Activated CD4-positive, alpha-beta memory T cell treated with anti-CD3 and anti-CD28 coated beads for 36 hours (primary cell): ENCODE results near the gene CYBRD1. TPM values are rescaled to one million over a fixed set of nuclear protein-coding genes. Genes with fewer than 3 reads are reported as not detected.

Source experiments
- CTCF ChIA-PET: fragments of 350-600 bp; sonication (Branson Sonifier 250); formaldehyde crosslinking; loops from one replicate; lab custom pipeline; 2021; ENCODE audit warnings: antibody characterized with exemption, inconsistent platforms; lab: Charles Lee
- POLR2A ChIA-PET: fragments of 350-600 bp; sonication (Branson Sonifier 250); formaldehyde crosslinking; loops from one replicate; lab custom pipeline; 2021; ENCODE audit warnings: antibody characterized with exemption; lab: Charles Lee
- DNase-seq: peaks from one replicate; pipeline ENCODE4 v3.0.0-alpha.2; 2020
- H3K27ac Mint-ChIP-seq: one replicate; pipeline ENCODE4 v1.8.0; 2021; ENCODE audit warnings: mixed read lengths
- H3K27me3 Mint-ChIP-seq: one replicate; pipeline ENCODE4 v1.8.0; 2021; ENCODE audit warnings: mixed read lengths
- H3K36me3 Mint-ChIP-seq: one replicate; pipeline ENCODE4 v1.8.0; 2021; ENCODE audit warnings: mixed read lengths
- H3K4me1 Mint-ChIP-seq: one replicate; pipeline ENCODE4 v1.8.0; 2021; ENCODE audit warnings: low read depth, mixed read lengths
- H3K4me3 Mint-ChIP-seq: one replicate; pipeline ENCODE4 v1.8.0; 2021; ENCODE audit warnings: mild to moderate bottlenecking, mixed read lengths
- H3K9me3 Mint-ChIP-seq: one replicate; pipeline ENCODE4 v1.8.0; 2021; ENCODE audit warnings: mixed read lengths
- intact Hi-C: fragments of 100-400 bp; cut with micrococcal nuclease; formaldehyde crosslinking; loops from one replicate; pipeline ENCODE4 v1.15.1; 2023
- total RNA-seq, 2 experiments: library from RNA; stranded (reverse); gene quantifications; one replicate each; pipeline ENCODE4 v1.2.3, GENCODE V29; 2021

CYBRD1 gene
- total RNA-seq, 2 experiments from 2014 or later: 0.86 to 0.99 TPM

DNA sequence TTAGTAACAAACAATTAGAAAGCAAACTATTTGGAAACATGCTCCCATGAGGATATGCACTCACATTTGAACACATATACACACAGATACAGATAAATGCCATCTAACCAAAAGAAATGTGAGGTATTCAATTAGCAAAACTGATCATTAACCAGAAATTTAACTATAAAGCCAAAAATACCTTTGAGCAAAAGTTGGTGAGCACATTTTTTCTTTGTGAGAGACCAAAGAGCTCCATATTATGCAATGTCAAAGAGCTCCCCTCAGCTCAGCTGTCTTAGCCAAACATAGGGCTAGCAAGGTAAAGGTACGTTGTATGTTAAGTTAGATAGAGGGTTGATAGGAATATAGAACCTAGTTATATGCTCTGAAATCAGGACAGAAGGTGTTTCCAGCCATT lies 43.8 kb downstream of the CYBRD1 start:
- intact Hi-C loops: no loop called here
- no peaks in the 10 kb centered on the region for H3K4me1 Mint-ChIP-seq
- H3K4me3 Mint-ChIP-seq: no peak overlapping the region
- H3K27me3 Mint-ChIP-seq: peaks cover 2% of the 10 kb centered on the region
- CTCF ChIA-PET: no interaction called here
- H3K36me3 Mint-ChIP-seq: no peaks in the 10 kb centered on the region
- DNase-seq: no peak
- POLR2A ChIA-PET: no interaction called here
- no peak overlapping the region for H3K27ac Mint-ChIP-seq
- no peaks in the 10 kb centered on the region for H3K9me3 Mint-ChIP-seq

DNA sequence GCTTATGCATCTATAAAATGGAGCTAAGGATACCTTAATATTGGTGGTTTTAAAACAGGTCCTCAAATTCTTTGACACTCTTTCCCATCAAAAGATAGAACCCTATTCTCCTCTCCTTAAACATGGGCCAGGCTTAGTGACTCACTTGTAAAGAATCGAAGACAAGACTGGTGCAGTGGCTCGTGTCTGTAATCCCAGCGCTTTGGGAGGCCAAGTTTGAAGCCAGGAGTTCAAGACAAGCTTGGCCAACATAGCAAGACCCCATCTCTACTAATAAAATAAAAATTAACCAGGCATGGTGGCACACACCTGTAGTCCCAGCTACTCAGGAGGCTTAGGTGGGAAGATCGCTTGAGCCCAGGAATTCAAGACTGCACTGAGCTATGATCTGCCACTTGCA lies 44.5 kb downstream of the CYBRD1 start:
- Mint-ChIP-seq H3K27me3 (peaks cover 2% of the 10 kb centered on the region), H3K4me3 (no peak overlapping the region), H3K36me3 (no peaks in the 10 kb centered on the region), H3K27ac (no peak overlapping the region), H3K4me1 (no peaks in the 10 kb centered on the region), H3K9me3 (no peaks in the 10 kb centered on the region)
- DNase-seq: no peak
- ChIA-PET CTCF (interaction anchor here (0.7 to 1.7 kb wide), 2 partner anchors 32 to 33 kb away, joined by 3 to 5 read pairs; no protein-coding TSS in a partner anchor), POLR2A (no interaction called here)
- intact Hi-C loops: no loop called here

DNA sequence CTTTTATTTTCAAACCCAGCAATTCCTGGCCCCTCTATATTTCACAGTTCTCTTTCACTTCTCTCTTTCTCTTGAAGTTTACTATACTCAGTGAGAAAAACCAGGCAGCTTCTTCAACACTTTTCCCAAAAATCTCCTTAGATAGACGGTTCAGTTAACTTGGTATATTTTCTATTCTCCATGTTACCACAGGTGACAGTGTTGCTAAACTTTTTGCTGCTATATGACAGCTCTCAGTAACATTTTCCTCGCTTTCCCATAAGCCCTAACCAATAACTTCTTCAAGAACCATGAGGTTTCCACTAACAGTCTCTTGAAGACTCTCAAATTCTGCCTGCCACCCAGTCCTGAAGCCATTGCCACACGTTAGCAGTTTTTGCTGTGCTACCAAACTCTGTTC lies 45.8 kb downstream of the CYBRD1 start:
- ChIA-PET CTCF (interaction anchor here (1.7 kb wide), 1 partner anchor 31 kb away, joined by 5 read pairs; no protein-coding TSS in a partner anchor), POLR2A (no interaction called here)
- no peaks in the 10 kb centered on the region for H3K9me3 Mint-ChIP-seq
- H3K27me3 Mint-ChIP-seq: peaks cover 2% of the 10 kb centered on the region
- no peaks in the 10 kb centered on the region for H3K36me3 Mint-ChIP-seq
- no peak for DNase-seq
- no peak overlapping the region for H3K27ac Mint-ChIP-seq
- no peak overlapping the region for H3K4me3 Mint-ChIP-seq
- intact Hi-C loops: no loop called here
- no peaks in the 10 kb centered on the region for H3K4me1 Mint-ChIP-seq

DNA sequence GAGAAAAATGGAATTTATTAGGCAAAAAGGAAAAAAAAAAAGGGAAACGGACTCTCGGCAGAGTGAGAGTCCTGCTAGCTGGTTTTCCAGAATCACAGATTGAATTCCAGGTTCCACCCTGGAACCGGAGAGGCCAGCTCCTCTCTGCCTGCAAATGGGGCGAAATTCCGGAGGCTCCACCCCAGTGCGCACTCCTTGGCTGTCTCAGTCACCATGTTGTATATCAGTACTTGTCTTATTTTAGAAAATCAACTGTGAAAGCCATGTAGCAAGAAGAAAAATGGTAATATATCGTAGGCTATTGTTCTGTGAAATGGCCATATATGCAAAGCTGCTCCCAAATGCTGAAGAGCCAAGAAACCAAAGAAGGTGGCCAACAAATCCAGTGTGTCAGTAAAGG lies 49.4 kb downstream of the CYBRD1 start:
- H3K9me3 Mint-ChIP-seq: no peaks in the 10 kb centered on the region
- ChIA-PET CTCF (interaction anchor here (0.7 to 0.9 kb wide), 2 partner anchors 42 to 542 kb away, joined by 3 read pairs; no protein-coding TSS in a partner anchor), POLR2A (no interaction called here)
- no peak overlapping the region for H3K27ac Mint-ChIP-seq
- peaks cover 2% of the 10 kb centered on the region for H3K27me3 Mint-ChIP-seq
- H3K4me3 Mint-ChIP-seq: no peak overlapping the region
- H3K36me3 Mint-ChIP-seq: no peaks in the 10 kb centered on the region
- DNase-seq: no peak
- intact Hi-C loops: loop anchor here (5.0 to 10.0 kb wide), 3 partner anchors 116 to 893 kb away; partner anchors contain the start of gene DYNC1I2
- H3K4me1 Mint-ChIP-seq: peaks cover 7% of the 10 kb centered on the region

DNA sequence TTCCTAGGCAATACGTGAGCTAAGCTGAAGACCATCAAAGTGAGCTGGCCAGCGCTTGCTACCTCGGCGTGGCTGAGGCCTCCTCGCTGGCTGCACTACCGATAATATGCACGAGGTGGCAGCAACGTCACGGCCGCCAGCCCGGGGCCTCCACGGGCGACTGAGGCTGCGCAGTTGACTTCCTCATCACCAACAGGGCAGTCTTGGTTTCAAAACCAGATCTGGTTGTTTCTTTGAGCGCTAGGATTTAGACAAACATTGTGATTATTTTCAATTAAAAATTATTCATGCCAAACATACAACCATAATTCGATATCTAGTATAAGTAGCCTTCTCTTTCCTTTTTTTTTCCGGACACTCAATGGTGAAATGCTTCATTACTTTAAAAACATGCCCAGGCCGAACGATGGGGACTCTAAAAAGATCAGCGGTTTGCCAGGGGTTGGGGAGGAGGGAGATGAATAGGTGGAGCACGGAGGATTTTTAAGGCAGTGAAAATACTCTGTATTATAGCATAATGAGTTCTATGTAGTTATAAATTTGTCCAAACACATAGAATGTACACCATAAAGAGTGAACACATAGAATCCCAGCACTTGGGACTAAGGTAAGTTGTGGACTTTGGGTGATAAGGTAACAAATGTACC lies 52.0 kb downstream of the CYBRD1 start:
- Mint-ChIP-seq H3K36me3 (no peaks in the 10 kb centered on the region), H3K27me3 (peaks cover 2% of the 10 kb centered on the region), H3K4me3 (no peak overlapping the region), H3K27ac (no peak overlapping the region), H3K9me3 (no peaks in the 10 kb centered on the region), H3K4me1 (peaks cover 7% of the 10 kb centered on the region)
- intact Hi-C loops: loop anchor here (1.0 to 10.0 kb wide), 5 partner anchors 113 to 891 kb away; partner anchors contain the start of gene DYNC1I2
- CTCF ChIA-PET: interaction anchor here (0.6 to 1.9 kb wide), 23 partner anchors 9 to 888 kb away, joined by 3 to 11 read pairs (median 4); partner anchors contain the start of genes GORASP2 and ITGA6
- POLR2A ChIA-PET: no interaction called here
- DNase-seq: peak; percentile 90

DNA sequence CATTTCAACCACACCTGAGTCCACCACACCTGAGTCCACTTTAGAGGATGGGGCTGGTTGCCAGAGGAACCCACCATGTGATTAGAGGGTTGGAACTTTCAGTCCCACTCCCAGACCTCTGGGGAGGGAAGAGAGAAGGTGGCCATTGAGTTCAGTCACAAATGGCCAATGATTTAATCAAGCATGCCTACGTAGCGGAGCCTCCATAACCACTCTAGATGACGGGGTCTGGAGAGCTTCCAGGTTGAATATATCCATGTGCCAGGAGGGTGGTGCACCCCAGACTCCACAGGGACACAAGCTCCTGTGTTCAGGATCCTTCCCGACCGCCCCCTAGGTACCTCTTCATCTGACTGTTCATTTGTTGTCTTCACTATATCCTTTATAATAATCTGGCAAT lies 53.3 kb downstream of the CYBRD1 start:
- DNase-seq: no peak
- no peak overlapping the region for H3K4me3 Mint-ChIP-seq
- H3K27me3 Mint-ChIP-seq: no peaks in the 10 kb centered on the region
- no peaks in the 10 kb centered on the region for H3K36me3 Mint-ChIP-seq
- no peaks in the 10 kb centered on the region for H3K9me3 Mint-ChIP-seq
- peaks cover 7% of the 10 kb centered on the region for H3K4me1 Mint-ChIP-seq
- H3K27ac Mint-ChIP-seq: no peak overlapping the region
- intact Hi-C loops: loop anchor here (10.0 kb wide), 1 partner anchor 889 kb away; no protein-coding TSS in a partner anchor
- CTCF ChIA-PET: no interaction called here
- POLR2A ChIA-PET: no interaction called here

DNA sequence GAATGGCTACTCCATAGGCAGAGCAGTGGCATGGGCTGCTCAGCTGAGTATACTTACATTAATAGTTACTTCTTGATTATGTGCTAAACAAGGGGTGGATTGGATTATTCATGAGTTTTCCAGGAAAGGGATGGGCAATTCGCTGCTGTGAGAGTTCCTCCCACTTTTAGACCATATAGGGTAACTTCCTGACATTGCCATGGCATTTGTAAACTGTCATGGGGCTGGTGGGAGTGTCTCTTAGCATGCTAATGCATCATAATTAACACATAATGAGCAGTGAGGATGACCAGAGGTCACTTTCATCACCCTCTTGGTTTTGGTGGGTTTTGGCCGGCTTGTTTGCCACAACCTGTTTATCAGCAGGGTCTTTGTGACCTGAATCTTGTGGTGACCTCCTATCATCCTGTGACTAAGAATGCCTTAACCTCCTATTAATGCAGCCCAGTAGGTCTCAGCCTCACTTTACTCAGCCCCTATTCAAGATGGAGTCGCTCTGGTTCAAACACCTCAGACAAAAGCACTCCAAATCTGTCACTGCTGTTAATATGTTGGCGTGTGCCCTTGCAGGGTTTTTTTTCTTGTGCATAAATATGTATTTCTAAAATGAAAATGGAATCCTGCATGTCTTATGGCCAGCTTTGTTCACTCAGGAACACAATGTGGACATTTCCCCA lies 56.0 kb downstream of the CYBRD1 start:
- Mint-ChIP-seq H3K36me3 (no peaks in the 10 kb centered on the region), H3K27me3 (peaks cover 2% of the 10 kb centered on the region), H3K27ac (no peak overlapping the region), H3K4me3 (no peak overlapping the region), H3K9me3 (no peaks in the 10 kb centered on the region), H3K4me1 (peaks cover 7% of the 10 kb centered on the region)
- CTCF ChIA-PET: no interaction called here
- intact Hi-C loops: loop anchor here (10.0 kb wide), 1 partner anchor 887 kb away; no protein-coding TSS in a partner anchor
- POLR2A ChIA-PET: interaction anchor here (0.6 kb wide), 1 partner anchor 482 kb away, joined by 5 read pairs; no protein-coding TSS in a partner anchor
- DNase-seq: no peak

DNA sequence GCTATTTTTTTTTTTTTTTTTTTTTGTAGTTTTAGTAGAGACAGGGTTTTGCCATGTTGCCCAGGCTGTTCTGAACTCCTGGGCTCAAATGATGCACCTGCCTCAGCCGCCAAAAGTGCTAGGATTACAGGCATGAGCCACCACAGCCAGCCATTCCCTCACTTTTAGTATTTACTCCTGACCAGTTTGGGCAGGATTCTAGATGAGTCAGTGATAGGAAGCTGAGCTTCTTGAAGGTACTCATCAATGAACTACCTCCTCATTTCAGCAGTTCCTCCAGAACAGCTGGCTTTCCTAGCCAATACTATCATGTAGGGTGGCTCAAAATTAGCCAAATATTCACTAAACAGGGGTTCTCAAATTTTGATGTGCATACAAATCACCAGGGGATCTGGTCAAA lies 57.2 kb downstream of the CYBRD1 start:
- ChIA-PET POLR2A (interaction anchor here (0.7 kb wide), 1 partner anchor 1628 kb away, joined by 3 read pairs; no protein-coding TSS in a partner anchor), CTCF (no interaction called here)
- Mint-ChIP-seq H3K9me3 (no peaks in the 10 kb centered on the region), H3K27ac (no peak overlapping the region), H3K4me1 (peaks cover 1% of the 10 kb centered on the region), H3K27me3 (peaks cover 3% of the 10 kb centered on the region), H3K36me3 (no peaks in the 10 kb centered on the region), H3K4me3 (no peak overlapping the region)
- intact Hi-C loops: loop anchor here (10.0 kb wide), 1 partner anchor 885 kb away; no protein-coding TSS in a partner anchor
- DNase-seq: no peak

DNA sequence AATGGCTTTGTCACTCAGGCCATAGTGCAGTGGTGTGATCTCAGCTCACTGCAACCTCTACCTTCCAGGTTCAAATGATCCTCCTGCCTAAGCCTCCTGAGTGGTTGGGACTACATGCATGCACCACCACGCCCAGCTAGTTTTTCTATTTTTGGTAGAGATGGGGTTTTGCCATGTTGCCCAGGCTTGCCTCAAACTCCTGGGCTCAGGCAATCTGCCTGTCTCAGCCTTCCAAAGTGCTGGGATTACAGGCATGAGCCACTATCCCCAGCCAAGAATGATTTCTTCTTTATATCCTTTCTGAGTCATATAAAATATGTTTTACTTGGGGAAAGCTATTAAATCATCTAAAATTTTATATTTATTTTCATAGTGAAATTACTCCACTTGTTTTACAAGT lies 61.3 kb downstream of the CYBRD1 start:
- POLR2A ChIA-PET: no interaction called here
- peaks cover 6% of the 10 kb centered on the region for H3K27me3 Mint-ChIP-seq
- no peaks in the 10 kb centered on the region for H3K36me3 Mint-ChIP-seq

DNA sequence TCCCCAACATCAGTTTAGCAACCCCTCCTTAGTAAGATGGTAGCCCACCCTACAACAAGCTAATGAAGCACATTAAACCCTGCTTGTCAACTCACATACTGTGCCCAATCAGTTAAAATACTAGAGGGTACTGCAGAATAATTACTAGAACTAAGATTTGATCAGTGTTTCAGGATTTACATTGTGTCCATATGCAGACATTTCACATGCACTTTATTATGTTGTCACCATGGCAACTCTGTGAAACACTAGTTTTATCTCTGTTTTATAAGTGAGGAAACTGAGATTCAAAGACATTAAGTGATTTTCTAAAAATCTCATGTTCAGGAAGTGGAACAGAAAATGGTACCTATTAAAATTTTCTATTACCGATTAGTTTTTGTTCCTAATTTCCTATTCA lies 61.7 kb downstream of the CYBRD1 start:
- CTCF ChIA-PET: interaction anchor here (1.0 kb wide), 1 partner anchor 42 kb away, joined by 3 read pairs; no protein-coding TSS in a partner anchor
- H3K4me1 Mint-ChIP-seq: no peaks in the 10 kb centered on the region
- intact Hi-C loops: no loop called here
- H3K36me3 Mint-ChIP-seq: no peaks in the 10 kb centered on the region
- peaks cover 6% of the 10 kb centered on the region for H3K27me3 Mint-ChIP-seq
- no peak overlapping the region for H3K27ac Mint-ChIP-seq
- no peak overlapping the region for H3K4me3 Mint-ChIP-seq
- H3K9me3 Mint-ChIP-seq: no peaks in the 10 kb centered on the region
- POLR2A ChIA-PET: no interaction called here
- DNase-seq: no peak

More for the DNA sequence above, 61.3 kb downstream of the CYBRD1 start:
- intact Hi-C loops: no loop called here
- H3K4me1 Mint-ChIP-seq: no peaks in the 10 kb centered on the region
- no peak overlapping the region for H3K27ac Mint-ChIP-seq
- CTCF ChIA-PET: interaction anchor here (1.0 kb wide), 1 partner anchor 42 kb away, joined by 3 read pairs; no protein-coding TSS in a partner anchor
- no peaks in the 10 kb centered on the region for H3K9me3 Mint-ChIP-seq
- H3K4me3 Mint-ChIP-seq: no peak overlapping the region
- no peak for DNase-seq

DNA sequence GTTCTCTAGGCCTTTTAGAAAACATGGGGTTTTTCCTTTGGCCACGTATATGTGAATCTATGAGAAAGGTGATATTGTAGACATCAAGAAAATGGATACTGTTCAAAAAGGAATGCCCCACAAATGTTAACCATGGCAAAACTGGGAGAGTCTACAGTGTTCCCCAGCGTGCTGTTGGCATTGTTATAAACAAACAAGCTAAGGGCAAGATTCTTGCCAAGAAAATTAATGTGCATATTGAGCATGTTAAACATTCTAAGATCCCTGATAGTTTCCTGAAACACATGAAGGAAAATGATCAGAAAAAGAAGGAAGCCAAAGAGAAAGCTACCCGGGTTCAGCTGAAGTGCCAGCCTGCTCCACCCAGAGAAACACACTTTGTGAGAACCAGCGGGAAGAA lies 64.9 kb downstream of the CYBRD1 start:
- Mint-ChIP-seq H3K27me3 (peaks cover 6% of the 10 kb centered on the region), H3K4me1 (no peaks in the 10 kb centered on the region), H3K36me3 (no peaks in the 10 kb centered on the region), H3K27ac (no peak overlapping the region), H3K9me3 (peaks cover 5% of the 10 kb centered on the region), H3K4me3 (no peak overlapping the region)
- CTCF ChIA-PET: interaction anchor here (1.6 to 4.4 kb wide), 2 partner anchors 12 to 14 kb away, joined by 5 to 20 read pairs; no protein-coding TSS in a partner anchor
- intact Hi-C loops: no loop called here
- POLR2A ChIA-PET: no interaction called here
- DNase-seq: no peak

DNA sequence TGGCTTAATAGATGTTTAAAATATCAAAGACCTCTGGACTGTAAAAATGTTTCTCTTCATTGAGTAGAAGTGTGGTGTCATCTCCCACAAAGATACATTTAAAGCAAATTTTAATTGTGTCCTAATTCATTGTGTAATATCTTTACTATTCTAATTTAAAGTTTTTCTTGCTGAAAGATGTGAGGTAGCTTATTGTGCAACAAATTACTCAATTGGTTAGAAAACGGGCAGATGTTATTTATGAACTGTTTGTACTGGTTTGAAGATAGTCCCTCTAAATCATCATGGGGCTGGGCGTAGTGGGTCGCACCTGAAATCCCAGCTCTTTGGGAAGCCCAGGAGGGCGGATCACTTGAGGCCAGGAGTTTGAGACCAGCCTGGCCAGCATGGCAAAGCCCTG lies 65.3 kb downstream of the CYBRD1 start:
- no peak overlapping the region for H3K27ac Mint-ChIP-seq
- H3K9me3 Mint-ChIP-seq: peaks cover 5% of the 10 kb centered on the region
- H3K36me3 Mint-ChIP-seq: no peaks in the 10 kb centered on the region
- H3K27me3 Mint-ChIP-seq: peaks cover 6% of the 10 kb centered on the region
- no peak overlapping the region for H3K4me3 Mint-ChIP-seq
- ChIA-PET CTCF (interaction anchor here (1.6 to 4.4 kb wide), 2 partner anchors 11 to 14 kb away, joined by 5 to 20 read pairs; no protein-coding TSS in a partner anchor), POLR2A (no interaction called here)
- intact Hi-C loops: no loop called here
- H3K4me1 Mint-ChIP-seq: no peaks in the 10 kb centered on the region
- DNase-seq: no peak
